HG03060 (cell line): ENCODE results near the gene REPS2.

ENCODE experiments used
- ATAC-seq: cut with Tn5 transposase; IDR thresholded peaks from one replicate; pipeline ENCODE4 v1.9.1; 2021; ENCODE audit warnings: low read depth, moderate number of reproducible peaks; ENCODE audit not compliant: unreplicated experiment

The REPS2 gene

DNA sequence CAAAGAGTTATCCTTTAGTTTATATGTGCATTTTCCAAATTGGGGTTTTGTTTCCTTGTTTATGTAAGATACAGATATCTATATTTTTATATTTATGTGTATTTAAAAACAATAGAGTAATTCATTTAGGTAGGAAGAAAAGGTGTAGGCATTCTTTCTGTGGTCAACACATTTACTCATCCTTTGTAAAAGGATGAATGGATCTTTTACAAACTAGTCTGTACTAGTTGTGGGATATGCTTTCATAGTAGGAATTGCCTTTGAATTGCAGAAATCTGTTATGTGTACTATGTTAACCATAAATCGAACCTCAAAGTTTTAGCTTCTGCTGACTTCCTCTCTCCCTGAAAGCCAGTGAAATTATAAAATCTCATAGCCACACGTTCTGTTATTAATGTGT is 128.5 kb downstream of the REPS2 start:
- no peak for ATAC-seq

- no peak for ATAC-seq
Measured at GRCh38 chrX:17077361-17077760, 130.9 kb downstream of the REPS2 start.

GRCh38 chrX:17078031-17078720 is 131.7 kb downstream of the REPS2 start:
- ATAC-seq = no peak

GRCh38 chrX:17081511-17081910 is 135.1 kb downstream of the REPS2 start:
- ATAC-seq = no peak

DNA sequence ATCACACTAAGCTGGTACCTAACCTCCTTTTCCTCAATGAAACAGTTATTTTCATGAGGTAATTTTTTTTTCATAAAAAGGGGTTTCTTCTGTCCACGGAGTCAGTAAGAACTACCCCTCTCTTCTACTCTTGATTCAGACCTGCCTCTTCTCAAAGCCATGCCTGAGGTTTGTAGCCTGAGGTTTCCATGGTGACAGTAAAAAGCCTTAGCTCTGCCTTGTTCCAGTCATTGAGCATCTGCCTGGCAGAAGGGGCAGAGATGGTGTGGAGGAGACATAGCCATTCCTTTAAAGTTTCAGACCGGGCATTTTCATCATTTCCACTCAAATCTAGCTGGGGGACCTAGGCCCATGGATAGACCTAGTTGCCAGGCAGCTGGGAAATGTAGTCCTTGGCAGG is 135.5 kb downstream of the REPS2 start:
- no peak for ATAC-seq

GRCh38 chrX:17082831-17083230 is 136.4 kb downstream of the REPS2 start:
- no peak for ATAC-seq

GRCh38 chrX:17086317-17086716 is 139.9 kb downstream of the REPS2 start:
- ATAC-seq = no peak

- ATAC-seq = no peak
Measured at GRCh38 chrX:17095161-17095560, 148.7 kb downstream of the REPS2 start.

DNA sequence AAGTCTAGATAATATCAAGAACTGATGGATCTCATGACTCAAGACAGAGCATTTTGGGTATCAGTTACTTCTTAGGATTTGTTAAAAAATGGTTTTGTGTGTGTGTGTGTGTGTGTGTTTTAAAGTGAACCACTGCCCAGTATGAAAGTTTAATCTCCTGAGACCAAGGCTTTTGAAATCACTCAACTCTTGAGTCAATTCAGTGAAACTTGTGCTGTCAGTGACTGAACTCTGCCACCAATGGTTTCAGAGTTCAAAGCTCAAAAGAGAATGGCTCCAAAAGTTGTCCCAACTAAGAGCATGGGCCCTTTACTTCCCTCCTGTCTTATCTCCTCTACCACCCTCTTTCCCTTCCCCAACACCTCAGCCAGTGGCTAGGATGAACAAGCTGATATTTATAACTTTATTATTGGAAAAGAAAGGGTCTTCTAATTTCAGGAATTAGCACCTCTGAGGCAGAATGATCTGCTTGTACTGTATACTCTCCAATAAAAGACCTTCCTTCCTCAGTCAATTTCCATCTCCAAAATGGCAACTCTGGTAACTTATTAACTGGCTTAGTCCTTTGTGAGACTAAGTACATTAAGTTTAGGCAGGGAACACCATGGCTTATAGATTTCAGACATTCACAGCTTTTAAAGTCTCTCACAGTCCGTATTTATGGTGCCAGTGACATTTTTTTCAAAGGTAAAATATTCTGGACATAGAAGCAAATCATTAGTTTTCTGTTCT is 152.2 kb downstream of the REPS2 start:
- ATAC-seq = no peak

- no peak for ATAC-seq
Measured at GRCh38 chrX:17104433-17104832, 158.0 kb downstream of the REPS2 start.

DNA sequence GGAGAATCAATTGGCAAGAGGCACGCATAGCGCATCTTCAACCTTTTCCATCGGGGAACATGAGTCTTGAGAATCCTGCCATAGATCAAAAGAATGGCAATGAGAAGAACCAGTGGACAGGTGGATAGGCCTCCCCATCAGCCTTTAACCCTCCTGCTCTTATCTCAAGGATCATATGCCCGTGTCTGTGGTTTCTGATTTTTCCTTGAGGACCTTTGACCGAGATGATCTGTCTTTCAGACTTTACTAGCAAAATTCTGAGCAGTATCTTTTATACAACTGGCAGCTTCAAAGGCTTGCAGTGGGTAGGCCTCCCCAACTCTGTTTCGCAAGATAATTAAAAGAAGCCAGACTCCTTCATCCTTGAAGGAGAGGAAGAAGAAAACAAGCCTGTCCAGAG is 174.4 kb downstream of the REPS2 start:
- ATAC-seq = no peak

- no peak for ATAC-seq
Measured at GRCh38 chrX:17154001-17154400, 207.5 kb downstream of the REPS2 start.

DNA sequence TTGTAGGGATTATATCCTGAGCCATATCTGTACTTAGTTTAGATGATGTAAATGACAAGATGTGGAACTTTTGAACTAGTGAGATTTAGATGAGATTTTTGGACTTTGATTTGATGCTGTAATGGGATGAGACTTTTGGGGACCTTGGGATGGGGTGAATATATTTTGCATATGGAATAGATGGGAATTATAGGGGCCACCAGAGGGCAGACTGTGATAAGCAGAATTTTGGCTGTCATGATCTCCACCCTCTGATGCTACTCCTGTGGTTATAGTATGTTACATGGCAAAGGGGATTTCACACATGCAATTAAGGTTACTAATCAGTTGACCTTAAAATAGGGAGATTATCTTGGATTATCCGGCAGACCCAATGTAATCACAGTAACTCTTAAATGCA is 214.5 kb downstream of the REPS2 start:
- ATAC-seq = no peak

- ATAC-seq = no peak
Measured at GRCh38 chrX:17161991-17162390, 215.5 kb downstream of the REPS2 start.

- no peak for ATAC-seq
Measured at GRCh38 chrX:17164079-17164478, 217.6 kb downstream of the REPS2 start.

DNA sequence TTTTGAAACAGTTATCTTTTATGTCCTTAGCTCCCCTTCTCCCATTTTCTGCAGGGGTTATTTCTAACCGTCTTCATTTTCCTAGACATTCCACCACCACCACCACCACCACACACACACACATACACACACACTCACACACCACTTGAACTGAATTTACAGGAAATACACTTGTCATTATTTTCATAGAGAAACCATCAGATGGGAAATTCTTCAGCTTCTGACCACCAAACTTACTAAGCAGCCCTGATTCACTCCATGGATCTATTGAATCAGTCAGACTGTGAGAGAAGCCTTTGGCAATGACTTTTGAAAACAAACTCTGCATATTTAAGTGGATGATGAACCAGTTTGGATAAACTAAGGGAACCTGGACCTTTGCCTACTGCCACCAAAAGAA is 218.5 kb downstream of the REPS2 start:
- ATAC-seq = no peak

GRCh38 chrX:17167915-17168314 is 221.5 kb downstream of the REPS2 start:
- no peak for ATAC-seq

DNA sequence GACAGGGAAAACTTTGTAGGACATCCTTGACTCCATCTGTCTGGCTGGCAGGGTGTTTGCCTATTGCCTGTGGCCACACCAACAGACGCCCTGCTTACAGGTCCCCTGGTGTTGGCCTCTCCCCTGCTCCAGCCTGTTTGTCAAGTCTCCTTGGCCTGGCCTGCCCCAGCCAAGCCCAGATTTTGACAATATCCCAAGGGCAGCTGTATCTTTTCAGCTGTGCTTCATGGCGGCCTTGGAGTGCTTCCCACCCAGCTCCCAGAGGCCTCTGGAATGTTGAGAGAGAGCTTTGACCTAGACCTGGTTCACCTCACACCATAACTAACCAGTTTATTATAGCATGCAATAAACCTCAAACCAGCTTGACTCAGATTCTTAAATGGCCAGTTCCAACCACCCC is 224.5 kb downstream of the REPS2 start:
- ATAC-seq = no peak

GRCh38 chrX:17174671-17175070 is 228.2 kb downstream of the REPS2 start:
- ATAC-seq = no peak

- no peak for ATAC-seq
Measured at GRCh38 chrX:17182317-17182716, 235.9 kb downstream of the REPS2 start.

GRCh38 chrX:17183566-17183965 is 237.1 kb downstream of the REPS2 start:
- ATAC-seq = no peak

GRCh38 chrX:17185431-17185830 is 239.0 kb downstream of the REPS2 start:
- no peak for ATAC-seq
